CD4-positive, alpha-beta T cell (primary cell): ENCODE measurements around the gene CEP85L. TPM values are rescaled to one million over a fixed set of nuclear protein-coding genes. Genes with fewer than 3 reads are reported as not detected.

Experiments used
- ATAC-seq: fragments of 200-7000 bp; cut with Tn5 transposase; one replicate; pipeline ENCODE4 v1.10.0; 2022; ENCODE audit warnings: mild to moderate bottlenecking; ENCODE audit not compliant: poor library complexity
- CTCF ChIA-PET: fragments of 350-600 bp; sonication (Branson Sonifier 250); formaldehyde crosslinking; loops from one replicate; lab custom pipeline; 2021; ENCODE audit warnings: antibody characterized with exemption, inconsistent platforms; lab: Charles Lee
- POLR2A ChIA-PET: fragments of 350-600 bp; sonication (Branson Sonifier 250); formaldehyde crosslinking; loops from one replicate; lab custom pipeline; 2021; ENCODE audit warnings: antibody characterized with exemption, inconsistent platforms; lab: Charles Lee
- DNase-seq, 14 experiments: peaks; one replicate each; pipeline ENCODE4 v3.0.0-alpha.2; 2013 to 2020; ENCODE audit warnings: mixed read lengths in 2 of 14
- H3K27ac ChIP-seq, 2 donors: one replicate each; pipeline versions ENCODE4 v1.5.1 to v1.7.0; 2013; ENCODE audit warnings: low read length in 2 of 2, low read depth in 1 of 2, mild to moderate bottlenecking in 1 of 2
- H3K27me3 ChIP-seq, 2 experiments: 1 replicate in 1 of 2; 2 replicates in 1 of 2; pipeline versions ENCODE4 v1.6.1 to v1.7.0; 2013; ENCODE audit warnings: low read length in 2 of 2, control low read depth in 1 of 2, mild to moderate bottlenecking in 1 of 2, moderate library complexity in 1 of 2; ENCODE audit not compliant: insufficient read depth in 2 of 2, control insufficient read depth in 1 of 2
- H3K36me3 ChIP-seq: one replicate; pipeline ENCODE4 v1.6.1; 2013; ENCODE audit warnings: low read length, control low read depth; ENCODE audit not compliant: insufficient read depth
- H3K4me1 ChIP-seq: one replicate; pipeline ENCODE4 v1.6.1; 2013; ENCODE audit warnings: low read length, control low read depth; ENCODE audit not compliant: insufficient read depth
- H3K4me3 ChIP-seq: one replicate; pipeline ENCODE4 v1.5.1; 2013; ENCODE audit warnings: mild to moderate bottlenecking, low read length, moderate library complexity
- H3K9me3 ChIP-seq, 2 experiments: 1 replicate in 1 of 2; 2 replicates in 1 of 2; pipeline versions ENCODE4 v1.6.1 to v1.7.0; 2013; ENCODE audit warnings: low read length in 2 of 2, mild to moderate bottlenecking in 2 of 2, control low read depth in 1 of 2, moderate library complexity in 1 of 2; ENCODE audit not compliant: control insufficient read depth in 1 of 2, insufficient read depth in 1 of 2
- H3K27ac Mint-ChIP-seq: one replicate; pipeline ENCODE4 v1.8.0; 2020; ENCODE audit warnings: mixed read lengths
- H3K27me3 Mint-ChIP-seq: one replicate; pipeline ENCODE4 v1.8.0; 2021; ENCODE audit warnings: mixed read lengths
- H3K36me3 Mint-ChIP-seq: one replicate; pipeline ENCODE4 v1.8.0; 2021; ENCODE audit warnings: low read depth, mixed read lengths
- H3K4me1 Mint-ChIP-seq: one replicate; pipeline ENCODE4 v1.8.0; 2021; ENCODE audit warnings: low read depth, mixed read lengths
- H3K4me3 Mint-ChIP-seq: one replicate; pipeline ENCODE4 v1.8.0; 2020; ENCODE audit warnings: mild to moderate bottlenecking, mixed read lengths
- H3K9me3 Mint-ChIP-seq: one replicate; pipeline ENCODE4 v1.8.0; 2020; ENCODE audit warnings: mixed read lengths
- intact Hi-C, 2 experiments: fragments of 100-400 bp; cut with DNase I in 1 of 2; cut with micrococcal nuclease in 1 of 2; formaldehyde crosslinking; loops; one replicate each; pipeline versions ENCODE4 v1.15.1 to v1.9.0; 2023 to 2025; cut with DNase I, micrococcal nuclease
- total RNA-seq, 174 experiments: library from RNA in 2 of 174; stranded (reverse) in 2 of 174; gene quantifications; one replicate each; pipeline ENCODE4 v1.2.3 and lab custom pipeline; 2021 to 2026
- TF ChIP-seq, protein P1 (sequence below): fragments of 200-600 bp; IDR thresholded peaks from one replicate; pipeline ENCODE4 v1.8.0; 2022; ENCODE audit warnings: antibody characterized with exemption, mild to moderate bottlenecking

The CEP85L gene
- total RNA-seq, 2 experiments from 2014 or later, result 76.2 to 80.7 TPM

DNA sequence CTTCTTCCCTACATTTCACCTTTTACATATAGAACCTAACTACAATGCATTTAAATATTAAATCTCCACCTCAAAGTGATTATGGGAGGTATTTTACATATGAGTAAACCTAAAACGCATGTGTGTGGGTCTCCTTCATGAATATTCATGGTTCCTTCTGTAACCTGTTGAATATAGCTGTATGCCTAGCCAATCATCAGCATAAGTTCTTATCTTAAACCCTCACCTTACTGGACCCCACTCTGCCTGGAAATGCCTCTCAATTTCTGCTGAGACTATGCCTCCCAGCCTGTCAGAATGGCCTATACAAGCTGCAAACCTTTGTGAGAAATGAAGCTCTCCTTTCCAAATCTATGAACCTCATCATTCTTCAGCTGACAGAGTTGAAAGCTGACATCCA is 21.3 kb downstream of the CEP85L start:
- no peak for ATAC-seq
- H3K4me3 Mint-ChIP-seq, result no peak overlapping the region
- Histone ChIP-seq H3K4me3 (no peak overlapping the region), H3K36me3 (peaks cover 33% of the 10 kb centered on the region), H3K9me3 (peaks cover 5 to 10% of the 10 kb centered on the region in 2 experiments), H3K27me3 (no peaks in the 10 kb centered on the region), H3K27ac (no peak overlapping the region), H3K4me1 (no peaks in the 10 kb centered on the region)
- intact Hi-C loops, result no loop called here
- DNase-seq, result no peak
- TF ChIP-seq, protein P1, sequence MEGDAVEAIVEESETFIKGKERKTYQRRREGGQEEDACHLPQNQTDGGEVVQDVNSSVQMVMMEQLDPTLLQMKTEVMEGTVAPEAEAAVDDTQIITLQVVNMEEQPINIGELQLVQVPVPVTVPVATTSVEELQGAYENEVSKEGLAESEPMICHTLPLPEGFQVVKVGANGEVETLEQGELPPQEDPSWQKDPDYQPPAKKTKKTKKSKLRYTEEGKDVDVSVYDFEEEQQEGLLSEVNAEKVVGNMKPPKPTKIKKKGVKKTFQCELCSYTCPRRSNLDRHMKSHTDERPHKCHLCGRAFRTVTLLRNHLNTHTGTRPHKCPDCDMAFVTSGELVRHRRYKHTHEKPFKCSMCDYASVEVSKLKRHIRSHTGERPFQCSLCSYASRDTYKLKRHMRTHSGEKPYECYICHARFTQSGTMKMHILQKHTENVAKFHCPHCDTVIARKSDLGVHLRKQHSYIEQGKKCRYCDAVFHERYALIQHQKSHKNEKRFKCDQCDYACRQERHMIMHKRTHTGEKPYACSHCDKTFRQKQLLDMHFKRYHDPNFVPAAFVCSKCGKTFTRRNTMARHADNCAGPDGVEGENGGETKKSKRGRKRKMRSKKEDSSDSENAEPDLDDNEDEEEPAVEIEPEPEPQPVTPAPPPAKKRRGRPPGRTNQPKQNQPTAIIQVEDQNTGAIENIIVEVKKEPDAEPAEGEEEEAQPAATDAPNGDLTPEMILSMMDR, result no peak
- POLR2A ChIA-PET, result no interaction called here
- CTCF ChIA-PET, result no interaction called here
- peaks cover 3% of the 10 kb centered on the region for H3K9me3 Mint-ChIP-seq
- H3K27me3 Mint-ChIP-seq, result no peaks in the 10 kb centered on the region
- H3K36me3 Mint-ChIP-seq, result peaks cover 77% of the 10 kb centered on the region
- H3K4me1 Mint-ChIP-seq, result peaks cover 75% of the 10 kb centered on the region
- no peak overlapping the region for H3K27ac Mint-ChIP-seq

DNA sequence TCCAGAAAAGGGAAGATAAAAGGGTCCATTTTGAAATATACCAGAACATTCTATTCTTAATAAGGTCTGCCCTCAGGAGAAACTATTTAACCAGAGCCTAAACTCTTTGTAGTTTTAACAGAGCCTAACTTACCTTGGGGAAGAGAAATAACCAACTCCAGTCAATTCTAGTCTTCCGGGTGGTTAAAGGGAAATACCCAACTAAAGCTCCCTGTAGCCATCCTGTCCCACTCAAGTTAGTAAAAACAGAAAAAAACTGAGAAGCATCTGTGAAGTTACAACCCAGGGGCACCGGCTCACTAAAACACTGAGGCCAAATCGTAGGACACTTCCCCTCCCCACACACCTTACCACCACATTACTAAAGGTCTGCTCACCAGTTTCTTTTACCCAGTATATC is 23.7 kb downstream of the CEP85L start:
- Histone ChIP-seq H3K9me3 (peaks cover 5 to 10% of the 10 kb centered on the region in 2 experiments), H3K27me3 (no peaks in the 10 kb centered on the region), H3K27ac (no peak overlapping the region), H3K4me1 (peaks cover 3% of the 10 kb centered on the region), H3K36me3 (peaks cover 40% of the 10 kb centered on the region), H3K4me3 (no peak overlapping the region)
- H3K4me1 Mint-ChIP-seq, result peaks cover 83% of the 10 kb centered on the region
- H3K36me3 Mint-ChIP-seq, result peaks cover 89% of the 10 kb centered on the region
- intact Hi-C loops, result no loop called here
- ATAC-seq (no peak), DNase-seq (no peak)
- H3K27ac Mint-ChIP-seq, result no peak overlapping the region
- ChIA-PET POLR2A (interaction anchor here (1.5 kb wide), 1 partner anchor 82 kb away, joined by 3 read pairs; no protein-coding TSS in a partner anchor), CTCF (interaction anchor here (0.5 to 0.7 kb wide), 2 partner anchors 12 to 133 kb away, joined by 3 read pairs; no protein-coding TSS in a partner anchor)
- no peaks in the 10 kb centered on the region for H3K27me3 Mint-ChIP-seq
- H3K4me3 Mint-ChIP-seq, result no peak overlapping the region
- peaks cover 3% of the 10 kb centered on the region for H3K9me3 Mint-ChIP-seq
- TF ChIP-seq, protein P1, result no peak

DNA sequence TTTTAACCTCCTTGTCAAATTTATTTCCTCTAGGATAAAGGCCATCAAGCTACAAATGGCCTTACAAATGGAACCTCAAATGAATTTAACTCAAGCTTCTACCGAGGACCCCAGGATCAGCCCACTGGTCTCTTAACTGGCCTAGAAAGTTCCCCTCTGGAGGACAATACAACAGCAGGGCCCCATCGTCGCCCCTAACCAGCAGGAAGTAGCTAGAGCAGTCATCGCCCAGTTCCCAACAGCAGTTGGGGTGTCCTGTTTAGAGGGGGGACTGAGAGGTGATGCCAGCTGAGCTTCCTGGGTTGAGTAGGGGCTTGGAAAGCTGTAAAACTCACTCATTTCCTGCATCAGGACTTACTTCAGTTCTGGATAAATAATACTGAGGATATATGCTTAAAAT is 25.6 kb downstream of the CEP85L start:
- ChIA-PET POLR2A (no interaction called here), CTCF (no interaction called here)
- Histone ChIP-seq H3K9me3 (peaks cover 5 to 10% of the 10 kb centered on the region in 2 experiments), H3K27me3 (no peaks in the 10 kb centered on the region), H3K36me3 (peaks cover 29% of the 10 kb centered on the region), H3K4me1 (peaks cover 10% of the 10 kb centered on the region), H3K4me3 (no peak overlapping the region), H3K27ac (no peak overlapping the region)
- intact Hi-C loops, result no loop called here
- H3K9me3 Mint-ChIP-seq, result peaks cover 3% of the 10 kb centered on the region
- no peaks in the 10 kb centered on the region for H3K27me3 Mint-ChIP-seq
- TF ChIP-seq, protein P1, result no peak
- no peak for DNase-seq
- H3K27ac Mint-ChIP-seq, result no peak overlapping the region
- no peak for ATAC-seq
- H3K4me1 Mint-ChIP-seq, result peaks cover 87% of the 10 kb centered on the region
- H3K36me3 Mint-ChIP-seq, result peaks cover 70% of the 10 kb centered on the region
- no peak overlapping the region for H3K4me3 Mint-ChIP-seq
